H1 (cell line): ENCODE results near the gene ADGRL2. TPM values are rescaled to one million over a fixed set of nuclear protein-coding genes. Genes with fewer than 3 reads are reported as not detected.

ENCODE experiments used
- CTCF ChIA-PET: fragments of 300-600 bp; sonication (Branson Sonifier 250); formaldehyde crosslinking; loops from one replicate; lab custom pipeline; 2021; ENCODE audit not compliant: partially characterized antibody; lab: Charles Lee
- POLR2A ChIA-PET: fragments of 300-600 bp; sonication (Branson Sonifier 250); formaldehyde crosslinking; loops from one replicate; lab custom pipeline; 2021; ENCODE audit warnings: inconsistent platforms; ENCODE audit not compliant: partially characterized antibody; lab: Charles Lee
- DNase-seq, 2 experiments: peaks; one replicate each; pipeline versions ENCODE4 v3.0.0 to v3.0.0-alpha.2; 2010 to 2022; ENCODE audit warnings: low spot score in 2 of 2, low read depth in 1 of 2, mixed read lengths in 1 of 2
- FAIRE-seq: peaks from 2 replicates; lab custom pipeline; 2011; peaks lifted over from hg19 to GRCh38; lab: Jason Lieb, UNC
- H2AFZ ChIP-seq: 2 replicates; pipeline ENCODE4 v1.8.1; 2012; ENCODE audit warnings: low read length, inconsistent platforms
- H2AK5ac ChIP-seq: 2 replicates; pipeline ENCODE4 v1.6.1; 2013; ENCODE audit warnings: low read depth, low read length
- H2BK120ac ChIP-seq: replicated peaks from 2 replicates; pipeline ENCODE3; 2013; ENCODE audit warnings: low read depth, low read length, inconsistent platforms
- H2BK12ac ChIP-seq: 2 replicates; pipeline ENCODE4 v1.6.1; 2013; ENCODE audit warnings: low read depth, low read length
- H2BK15ac ChIP-seq: 2 replicates; pipeline ENCODE4 v1.6.1; 2013; ENCODE audit warnings: low read length
- H2BK20ac ChIP-seq: 2 replicates; pipeline ENCODE4 v1.6.1; 2013; ENCODE audit warnings: low read length
- H2BK5ac ChIP-seq: 2 replicates; pipeline ENCODE4 v1.6.1; 2013; ENCODE audit warnings: low read depth, low read length
- H3K14ac ChIP-seq: 2 replicates; pipeline ENCODE4 v1.6.1; 2013; ENCODE audit warnings: inconsistent platforms; ENCODE audit not compliant: insufficient read length
- H3K18ac ChIP-seq: 2 replicates; pipeline ENCODE4 v1.6.1; 2013; ENCODE audit warnings: low read length; ENCODE audit errors: extremely low read depth
- H3K23ac ChIP-seq: 2 replicates; pipeline ENCODE4 v1.6.1; 2013; ENCODE audit warnings: inconsistent platforms; ENCODE audit not compliant: insufficient read length
- H3K23me2 ChIP-seq: 2 replicates; pipeline ENCODE4 v1.6.1; 2013; ENCODE audit warnings: low read depth, low read length
- H3K27ac ChIP-seq: 2 replicates; pipeline ENCODE4 v1.6.1; 2011; ENCODE audit warnings: low read depth, low read length, inconsistent platforms
- H3K27me3 ChIP-seq, 4 experiments: replicated peaks in 1 of 4; 1 replicate in 1 of 4; 2 replicates in 3 of 4; pipeline versions ENCODE4 v1.6.1 to v1.8.1; 2011 to 2013; ENCODE audit warnings: low read length in 3 of 4, mild to moderate bottlenecking in 3 of 4, inconsistent platforms in 2 of 4, mixed read lengths in 2 of 4, moderate library complexity in 1 of 4; ENCODE audit not compliant: control insufficient read depth in 3 of 4, insufficient read depth in 3 of 4; ENCODE audit errors: extremely low read depth in 1 of 4
- H3K36me3 ChIP-seq, 4 experiments: 2 replicates each; pipeline versions ENCODE4 v1.6.1 to v1.8.1; 2011 to 2013; ENCODE audit warnings: mild to moderate bottlenecking in 4 of 4, low read length in 3 of 4, moderate library complexity in 2 of 4, control low read depth in 1 of 4, inconsistent platforms in 1 of 4; ENCODE audit not compliant: insufficient read depth in 4 of 4, control insufficient read depth in 2 of 4
- H3K4ac ChIP-seq: replicated peaks from 2 replicates; pipeline ENCODE3; 2013; ENCODE audit warnings: low read length, low read depth, mixed read lengths, inconsistent platforms; ENCODE audit not compliant: insufficient read length
- H3K4me1 ChIP-seq, 4 experiments: replicated peaks in 1 of 4; 1 replicate in 1 of 4; 2 replicates in 3 of 4; pipeline versions ENCODE4 v1.6.1 to v1.8.1; 2011 to 2013; ENCODE audit warnings: low read length in 3 of 4, inconsistent platforms in 2 of 4, mixed read lengths in 1 of 4; ENCODE audit not compliant: insufficient read depth in 4 of 4, control insufficient read depth in 3 of 4
- H3K4me2 ChIP-seq, 2 experiments: 2 replicates each; pipeline versions ENCODE4 v1.6.1 to v1.8.1; 2011 to 2013; ENCODE audit warnings: low read depth in 2 of 2, low read length in 2 of 2, control low read depth in 1 of 2, inconsistent platforms in 1 of 2, mild to moderate bottlenecking in 1 of 2; ENCODE audit not compliant: insufficient read depth in 1 of 2
- H3K4me3 ChIP-seq, 4 experiments: fragments of 200-600, 300-600 bp in 1 of 4; sonication (generic), shearing (Covaris generic), sonication (Bioruptor Twin) in 1 of 4; 2 replicates each; pipeline versions ENCODE4 v1.5.1 to v1.8.1; 2011 to 2016; ENCODE audit warnings: low read length in 4 of 4, low read depth in 3 of 4, control low read depth in 2 of 4, inconsistent platforms in 2 of 4, mild to moderate bottlenecking in 2 of 4, mixed read lengths in 1 of 4, moderate library complexity in 1 of 4; ENCODE audit not compliant: insufficient read depth in 2 of 4; ENCODE audit errors: extremely low read depth in 1 of 4
- H3K56ac ChIP-seq: replicated peaks from 2 replicates; pipeline ENCODE3; 2013; ENCODE audit warnings: low read depth, mild to moderate bottlenecking, mixed read lengths, low read length, inconsistent platforms; ENCODE audit not compliant: insufficient read length
- H3K79me1 ChIP-seq: 2 replicates; pipeline ENCODE4 v1.6.1; 2013; ENCODE audit warnings: low read depth, low read length, control low read depth
- H3K79me2 ChIP-seq, 2 experiments: 2 replicates each; pipeline versions ENCODE4 v1.6.1 to v1.8.1; 2012 to 2013; ENCODE audit warnings: low read length in 2 of 2, mild to moderate bottlenecking in 2 of 2, inconsistent platforms in 1 of 2; ENCODE audit not compliant: insufficient read depth in 2 of 2, control insufficient read depth in 1 of 2
- H3K9ac ChIP-seq, 4 experiments: replicated peaks in 1 of 4; 1 replicate in 1 of 4; 2 replicates in 3 of 4; pipeline versions ENCODE4 v1.6.1 to v1.8.1; 2011 to 2013; ENCODE audit warnings: low read depth in 3 of 4, low read length in 3 of 4, control low read depth in 2 of 4, mild to moderate bottlenecking in 2 of 4, moderate library complexity in 2 of 4, inconsistent platforms in 1 of 4; ENCODE audit errors: extremely low read depth in 1 of 4
- H3K9me3 ChIP-seq, 2 experiments: 2 replicates each; pipeline versions ENCODE4 v1.6.1 to v1.8.1; 2012 to 2013; ENCODE audit warnings: mild to moderate bottlenecking in 2 of 2, moderate library complexity in 2 of 2, control low read depth in 1 of 2, inconsistent platforms in 1 of 2, low read depth in 1 of 2, low read length in 1 of 2, mixed read lengths in 1 of 2; ENCODE audit not compliant: insufficient read depth in 2 of 2
- H4K20me1 ChIP-seq, 2 experiments: replicated peaks in 1 of 2; 2 replicates each; pipeline versions ENCODE3 to v1.8.1; 2011 to 2013; ENCODE audit warnings: inconsistent platforms in 2 of 2, low read length in 2 of 2, mild to moderate bottlenecking in 1 of 2; ENCODE audit not compliant: insufficient read depth in 2 of 2, control insufficient read depth in 1 of 2
- H4K5ac ChIP-seq: 2 replicates; pipeline ENCODE4 v1.6.1; 2013; ENCODE audit warnings: low read length, low read depth, mixed read lengths, inconsistent platforms; ENCODE audit not compliant: insufficient read length
- H4K8ac ChIP-seq: 2 replicates; pipeline ENCODE4 v1.8.0; 2013; ENCODE audit warnings: mild to moderate bottlenecking, moderate library complexity, low read length, inconsistent platforms; ENCODE audit not compliant: insufficient read depth; ENCODE audit errors: extremely low read depth
- H4K91ac ChIP-seq: replicated peaks from 2 replicates; pipeline ENCODE3; 2013; ENCODE audit warnings: low read length, mixed read lengths, inconsistent platforms; ENCODE audit not compliant: insufficient read length
- BCL11A ChIP-seq, 2 experiments: IDR thresholded peaks; one replicate each; pipeline ENCODE4 v1.6.1; 2011; ENCODE audit warnings: low read depth in 2 of 2, low read length in 2 of 2, mild to moderate bottlenecking in 2 of 2
- CREB1 ChIP-seq: IDR thresholded peaks from 2 replicates; pipeline ENCODE4 v1.6.1; 2012; ENCODE audit warnings: inconsistent platforms
- EGR1 ChIP-seq: IDR thresholded peaks from 2 replicates; pipeline ENCODE4 v1.6.1; 2011; ENCODE audit warnings: low read depth, low read length, borderline replicate concordance
- NANOG ChIP-seq: IDR thresholded peaks from 2 replicates; pipeline ENCODE4 v1.6.1; 2011; ENCODE audit warnings: low read length, low read depth, mild to moderate bottlenecking, inconsistent platforms; ENCODE audit not compliant: insufficient read depth, poor library complexity, severe bottlenecking
- NRF1 ChIP-seq: IDR thresholded peaks from 2 replicates; pipeline ENCODE4 v1.6.1; 2011; ENCODE audit warnings: mild to moderate bottlenecking, low read depth, low read length, improper control_type of control experiment
- POLR2AphosphoS5 ChIP-seq: IDR thresholded peaks from 2 replicates; pipeline ENCODE4 v1.6.1; 2011; ENCODE audit warnings: low read depth, low read length
- YY1 ChIP-seq: IDR thresholded peaks from 2 replicates; pipeline ENCODE4 v1.6.1; 2011; ENCODE audit warnings: low read depth, mild to moderate bottlenecking, low read length
- WGBS, 2 experiments: shearing (Covaris generic) in 1 of 2; methylation state at CpG; one replicate each; pipeline versions ENCODE4 v1.1.6 to v1.1.7; 2013 to 2015; ENCODE audit warnings: low lambda C conversion rate in 2 of 2, mixed read lengths in 2 of 2, inconsistent platforms in 1 of 2, low coverage in 1 of 2, missing lambda C conversion rate in 1 of 2; ENCODE audit not compliant: insufficient replicate concordance in 2 of 2, insufficient coverage in 1 of 2, insufficient read length in 1 of 2; ENCODE audit errors: extremely low coverage in 1 of 2, missing lambda C conversion rate in 1 of 2; 5-methylcytosine and 5-hydroxymethylcytosine counted together
- polyA plus RNA-seq, 7 experiments: library from polyadenylated mRNA; depleted of rRNA in 3 of 7; stranded (reverse) in 5 of 7; unstranded in 2 of 7; fragments of >200 nt in 5 of 7; fragments of 200-250 nt in 2 of 7; gene quantifications; 1 replicate in 5 of 7; 2 replicates in 1 of 7; 4 replicates in 1 of 7; pipeline versions ENCODE4 v1.2.1 to v1.2.3, GENCODE V29; 2011 to 2013; ENCODE audit warnings: missing spikeins in 2 of 7, mixed read lengths in 2 of 7
- total RNA-seq: library from RNA; stranded (reverse); fragmentation: NEBNext Ultra II Directional; extraction: Animal tissue kit (Norgen Biotek cat#: 25700); gene quantifications from 2 replicates; pipeline ENCODE4 v1.2.1, GENCODE V29; 2021

The ADGRL2 gene
- total and polyA plus RNA-seq, 2 of the 8 experiments (the other 6 are each of a cell fraction or from before 2014, with no cell fraction given): 113 to 124 TPM

DNA sequence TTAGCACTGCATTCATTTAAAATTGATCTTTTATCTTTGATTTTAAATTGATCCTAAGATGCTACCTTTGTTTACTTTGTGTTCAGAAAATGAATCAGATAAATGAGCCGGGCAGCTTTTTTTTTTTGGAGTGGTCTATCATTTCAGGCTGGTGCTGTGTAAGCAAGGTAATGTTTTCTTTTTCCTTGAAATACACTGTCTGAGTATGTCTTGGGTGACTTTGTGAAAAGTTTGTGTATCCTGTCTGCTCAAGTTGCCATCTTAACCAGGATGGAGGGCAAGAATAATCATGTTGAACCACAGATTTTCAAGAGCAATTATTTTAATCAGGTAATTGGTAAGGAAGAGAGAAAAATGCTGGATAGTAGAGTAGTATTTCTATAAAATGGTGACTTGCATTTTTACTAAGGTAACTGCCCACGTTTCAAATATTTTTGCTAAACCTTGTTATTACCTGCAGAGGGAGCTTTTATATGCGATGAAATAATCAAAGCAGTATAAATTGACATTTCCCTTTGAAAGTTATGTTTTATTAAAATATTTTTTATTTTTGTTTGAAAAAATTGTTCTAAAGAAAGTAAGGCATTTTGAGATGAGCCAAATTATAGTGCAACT lies 11.1 kb downstream of the ADGRL2 start:
- Histone ChIP-seq H3K4me3 (no peak overlapping the region), H2BK20ac (no peak overlapping the region), H4K5ac (no peak overlapping the region), H3K9me3 (no peaks in the 10 kb centered on the region), H3K23ac (no peak overlapping the region), H3K4ac (no peak overlapping the region), H3K79me2 (peaks cover 14 to 100% of the 10 kb centered on the region in 2 experiments; a peak in 3 of 4 replicates), H2BK15ac (no peak overlapping the region), H2BK5ac (no peak overlapping the region), H3K14ac (no peak overlapping the region), H3K56ac (no peak overlapping the region), H3K4me1 (peaks cover 3 to 12% (median 4%) of the 10 kb centered on the region in 4 experiments; a peak in 5 of 7 replicates), H2BK12ac (no peak overlapping the region), H4K91ac (no peak overlapping the region), H3K23me2 (no peaks in the 10 kb centered on the region), H3K9ac (no peak overlapping the region), H3K27ac (no peak overlapping the region), H2AK5ac (no peak overlapping the region), H4K8ac (no peak overlapping the region), H3K79me1 (no peaks in the 10 kb centered on the region), H2BK120ac (no peak overlapping the region), H3K4me2 (no peak overlapping the region), H4K20me1 (peaks cover 5 to 20% of the 10 kb centered on the region in 2 experiments), H3K36me3 (no peaks in the 10 kb centered on the region; a peak in 1 of 8 replicates), H3K18ac (no peak overlapping the region), H2AFZ (no peak overlapping the region), H3K27me3 (no peaks in the 10 kb centered on the region)
- TF ChIP-seq EGR1 (no peak), POLR2AphosphoS5 (no peak), NRF1 (no peak), NANOG (no peak), CREB1 (no peak), BCL11A (IDR thresholded peaks at IDR 0.05; ENCODE audit: low read depth in 2 of 2, low read length in 2 of 2) (no peak), YY1 (no peak)
- DNase-seq (no peak), FAIRE-seq (no peak)
- CTCF ChIA-PET: no interaction called here
- POLR2A ChIA-PET: interaction anchor here (1.2 kb wide), 1 partner anchor 11 kb away, joined by 5 read pairs; the partner anchor contains the start of gene ADGRL2
- WGBS, 2 experiments: 74% methylated on average over 3 of the region's 3 CpGs; no CpG with 5 or more reads in 1 of the 2 experiments
